ENCODE results near the gene LYPD6B. TPM values are rescaled to one million over a fixed set of nuclear protein-coding genes. Genes with fewer than 3 reads are reported as not detected.
A peak's percentile ranks its signal among the peaks of the same experiment; 100 is the strongest.

The LYPD6B gene
- total and polyA plus RNA-seq, 5 experiments from 2014 or later = not detected

DNA sequence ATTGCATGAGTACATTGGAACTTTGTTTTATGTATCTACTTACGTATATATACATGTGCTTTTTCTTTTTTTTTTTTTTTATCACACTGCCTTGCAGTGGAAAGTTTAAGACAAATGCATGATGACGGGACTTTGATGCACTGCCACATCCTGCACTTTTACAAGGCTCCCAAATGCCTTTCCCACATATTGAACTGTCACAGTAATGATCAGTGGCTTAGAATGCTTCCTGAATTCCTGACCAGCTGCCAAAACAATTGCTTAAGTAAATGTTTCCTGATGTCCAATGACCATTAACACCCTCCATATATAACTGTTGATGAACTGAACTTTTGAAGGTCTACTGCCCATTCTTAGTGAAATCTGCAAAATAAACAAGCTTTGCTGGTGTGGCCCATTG is 60.2 kb downstream of the LYPD6B start:
- H3K27ac Mint-ChIP-seq = no peak overlapping the region
- no peaks in the 10 kb centered on the region for H3K36me3 Mint-ChIP-seq
- peaks cover 10 to 14% (median 12%) of the 10 kb centered on the region in 5 donors for H3K27me3 Mint-ChIP-seq
- peaks cover 0 to 3% (median 0%) of the 10 kb centered on the region in 9 donors for H3K9me3 Mint-ChIP-seq
- DNase-seq (no peak), ATAC-seq (no peak)
- H3K4me3 Mint-ChIP-seq = no peak overlapping the region
- peaks cover 0 to 2% (median 0%) of the 10 kb centered on the region in 4 donors for H3K4me1 Mint-ChIP-seq
- POLR2A ChIA-PET = no interaction called here

DNA sequence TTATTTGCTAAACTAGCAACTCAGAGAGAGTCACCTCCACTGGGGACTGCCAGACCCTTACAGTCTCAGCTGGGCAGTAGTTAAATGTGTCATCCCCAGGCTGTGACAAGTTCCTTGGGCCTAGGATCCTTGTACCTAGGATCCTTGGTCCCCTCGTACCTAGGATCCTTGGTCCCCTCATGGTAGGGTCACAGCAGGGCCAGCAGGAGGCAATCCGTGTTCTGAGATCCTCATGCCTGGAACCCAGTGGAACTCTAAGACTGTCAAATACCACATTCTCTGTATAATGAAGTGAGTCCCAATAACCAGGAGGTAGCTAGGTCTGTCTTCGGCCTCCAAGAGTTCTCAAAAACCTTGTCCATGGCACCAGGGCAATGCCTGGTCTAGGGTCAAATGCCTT is 60.8 kb downstream of the LYPD6B start:
- H3K27ac Mint-ChIP-seq = no peak overlapping the region
- POLR2A ChIA-PET = no interaction called here
- H3K36me3 Mint-ChIP-seq = no peaks in the 10 kb centered on the region
- DNase-seq (no peak), ATAC-seq (no peak)
- H3K4me3 Mint-ChIP-seq = no peak overlapping the region
- H3K4me1 Mint-ChIP-seq = peaks cover 0 to 2% (median 0%) of the 10 kb centered on the region in 4 donors
- H3K9me3 Mint-ChIP-seq = peaks cover 0 to 3% (median 0%) of the 10 kb centered on the region in 9 donors
- peaks cover 8 to 14% (median 9%) of the 10 kb centered on the region in 5 donors for H3K27me3 Mint-ChIP-seq

DNA sequence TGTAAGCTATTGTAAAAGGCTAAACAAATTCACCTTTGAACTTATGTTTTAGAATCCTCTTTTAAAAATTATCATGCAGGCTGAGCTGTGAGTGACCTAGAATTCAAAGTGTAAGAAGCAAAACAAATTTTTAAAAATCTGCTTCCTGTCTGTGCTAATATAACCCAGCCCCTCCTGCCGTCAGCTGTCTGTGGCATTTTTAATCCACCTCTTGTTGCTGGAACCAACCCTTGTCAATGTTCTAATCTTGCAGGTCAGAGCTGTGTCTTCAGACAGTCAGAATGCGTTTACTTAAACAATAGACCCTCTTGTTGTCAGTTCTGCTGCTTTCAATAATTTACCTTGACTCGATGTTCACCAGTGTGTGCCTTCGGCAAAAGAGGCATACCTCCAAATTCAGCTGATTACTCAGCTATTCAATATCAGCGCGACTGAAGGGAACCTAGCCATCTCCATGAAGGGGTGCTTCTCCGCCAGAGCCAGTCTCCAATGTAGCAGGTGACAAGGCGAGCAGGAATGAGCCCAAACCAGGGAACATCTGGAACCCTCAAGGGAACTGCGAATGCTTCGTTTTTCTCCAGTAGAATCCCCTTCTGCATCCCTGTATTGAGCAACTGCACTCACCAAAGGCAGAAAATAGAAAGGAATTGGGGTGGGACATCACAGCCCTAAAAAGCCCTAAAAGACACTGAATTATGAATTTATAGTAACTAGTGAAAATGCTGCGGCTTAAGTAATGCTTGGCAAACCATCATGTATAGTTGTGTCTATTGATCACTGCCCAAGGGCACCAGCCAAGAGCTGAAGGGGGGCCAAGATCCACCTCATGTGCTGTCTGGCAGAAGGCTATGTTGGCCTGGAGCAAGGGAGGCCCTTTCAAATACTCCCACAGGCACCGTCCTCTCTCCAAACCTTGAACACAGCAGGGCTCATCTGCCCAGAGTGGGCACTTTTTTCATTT is 62.5 kb downstream of the LYPD6B start:
- H3K9me3 Mint-ChIP-seq = peaks cover 0 to 10% (median 2%) of the 10 kb centered on the region in 9 donors
- no peaks in the 10 kb centered on the region for H3K4me1 Mint-ChIP-seq
- DNase-seq (no peak), ATAC-seq (no peak)
- peaks cover 0 to 7% (median 0%) of the 10 kb centered on the region in 3 donors for H3K36me3 Mint-ChIP-seq
- no peak overlapping the region for H3K4me3 Mint-ChIP-seq
- peaks cover 2 to 3% (median 2%) of the 10 kb centered on the region in 5 donors for H3K27me3 Mint-ChIP-seq
- POLR2A ChIA-PET = no interaction called here
- no peak overlapping the region for H3K27ac Mint-ChIP-seq

GRCh38 chr2:149101818-149102217 is 63.3 kb downstream of the LYPD6B start:
- H3K27me3 Mint-ChIP-seq = peaks cover 0 to 2% (median 0%) of the 10 kb centered on the region in 5 donors
- no peak overlapping the region for H3K27ac Mint-ChIP-seq
- POLR2A ChIA-PET = no interaction called here

DNA sequence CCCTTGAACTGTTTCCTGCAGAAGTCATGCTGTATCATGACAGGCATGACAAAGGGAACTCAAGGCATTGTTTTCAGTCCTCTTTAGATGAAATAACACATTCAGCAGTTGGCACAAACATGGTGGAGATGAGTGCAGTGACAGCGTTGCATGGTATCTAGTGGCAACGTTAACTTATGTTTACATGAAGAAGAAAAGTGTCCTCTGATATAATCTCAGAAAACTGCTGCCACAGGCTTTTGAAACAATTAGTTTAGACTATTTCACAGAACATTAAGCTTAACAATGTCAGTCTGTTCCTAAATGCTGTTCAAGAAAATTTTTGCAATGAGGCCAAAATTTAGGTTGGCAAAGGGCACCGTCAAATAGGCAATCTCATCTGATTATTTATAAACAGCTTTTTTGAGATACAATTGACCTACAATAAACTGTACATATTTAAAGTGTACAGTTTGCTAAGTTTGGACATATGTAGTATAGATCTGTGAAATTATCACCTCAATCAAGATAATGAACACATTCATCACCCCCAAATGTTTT is 64.7 kb downstream of the LYPD6B start:
- POLR2A ChIA-PET = no interaction called here
- Mint-ChIP-seq H3K4me1 (no peaks in the 10 kb centered on the region), H3K9me3 (peaks cover 0 to 31% (median 15%) of the 10 kb centered on the region in 9 donors), H3K36me3 (peaks cover 0 to 19% (median 0%) of the 10 kb centered on the region in 3 donors), H3K27ac (no peak overlapping the region), H3K27me3 (peaks cover 0 to 3% (median 0%) of the 10 kb centered on the region in 5 donors), H3K4me3 (no peak overlapping the region)
- DNase-seq = no peak
- ATAC-seq = no peak

More at GRCh38 chr2:149101818-149102217, 63.3 kb downstream of the LYPD6B start:
- ATAC-seq (no peak), DNase-seq (no peak)
- peaks cover 0 to 18% (median 4%) of the 10 kb centered on the region in 9 donors for H3K9me3 Mint-ChIP-seq
- H3K4me3 Mint-ChIP-seq = no peak overlapping the region
- peaks cover 0 to 10% (median 0%) of the 10 kb centered on the region in 3 donors for H3K36me3 Mint-ChIP-seq
- no peaks in the 10 kb centered on the region for H3K4me1 Mint-ChIP-seq

- no peak overlapping the region for H3K4me3 Mint-ChIP-seq
- H3K27ac Mint-ChIP-seq = no peak overlapping the region
- peaks cover 0 to 38% (median 16%) of the 10 kb centered on the region in 9 donors for H3K9me3 Mint-ChIP-seq
- no peak for ATAC-seq
- peaks cover 0 to 5% (median under 1%) of the 10 kb centered on the region in 5 donors for H3K27me3 Mint-ChIP-seq
- no peak for DNase-seq
- H3K36me3 Mint-ChIP-seq = peaks cover 0 to 21% (median 0%) of the 10 kb centered on the region in 3 donors
- POLR2A ChIA-PET = no interaction called here
- no peaks in the 10 kb centered on the region for H3K4me1 Mint-ChIP-seq
Measured at GRCh38 chr2:149104221-149104620, 65.7 kb downstream of the LYPD6B start.

DNA sequence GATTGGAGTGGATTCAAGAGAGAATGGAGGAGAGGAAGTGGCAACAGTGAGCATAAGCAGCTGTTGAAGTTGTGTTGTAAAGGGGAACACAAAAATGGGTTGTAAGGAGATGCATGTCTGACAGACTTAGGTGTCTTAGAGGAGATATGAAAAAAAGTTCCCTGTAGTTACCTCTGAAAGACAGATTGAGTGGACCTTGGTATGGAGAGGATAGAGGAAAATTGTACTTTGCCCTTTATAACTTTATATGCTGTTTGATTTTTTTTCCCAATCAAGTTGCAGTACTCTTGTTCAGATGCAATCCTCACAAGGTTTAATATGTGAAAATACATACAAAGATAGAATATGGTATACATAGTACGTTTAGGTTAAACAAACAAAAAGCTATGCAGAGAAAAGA is 73.6 kb downstream of the LYPD6B start:
- no peak for DNase-seq
- POLR2A ChIA-PET = no interaction called here
- ATAC-seq = no peak
- H3K4me1 Mint-ChIP-seq = peaks cover 0 to 2% (median 0%) of the 10 kb centered on the region in 4 donors
- H3K27ac Mint-ChIP-seq = no peak overlapping the region
- peaks cover 0 to 10% (median 0%) of the 10 kb centered on the region in 3 donors for H3K36me3 Mint-ChIP-seq
- H3K27me3 Mint-ChIP-seq = peaks cover 0 to 9% (median 6%) of the 10 kb centered on the region in 5 donors
- peaks cover 0 to 29% (median 11%) of the 10 kb centered on the region in 9 donors for H3K9me3 Mint-ChIP-seq
- H3K4me3 Mint-ChIP-seq = no peak overlapping the region

- H3K4me3 Mint-ChIP-seq = no peak overlapping the region
- POLR2A ChIA-PET = no interaction called here
- peaks cover 0 to 2% (median 0%) of the 10 kb centered on the region in 4 donors for H3K4me1 Mint-ChIP-seq
- peaks cover 0 to 23% (median 5%) of the 10 kb centered on the region in 9 donors for H3K9me3 Mint-ChIP-seq
- no peak for ATAC-seq
- no peak overlapping the region for H3K27ac Mint-ChIP-seq
- H3K36me3 Mint-ChIP-seq = peaks cover 0 to 6% (median 0%) of the 10 kb centered on the region in 3 donors
- DNase-seq = no peak
- peaks cover 0 to 12% (median 6%) of the 10 kb centered on the region in 5 donors for H3K27me3 Mint-ChIP-seq
Measured at GRCh38 chr2:149112713-149113112, 74.2 kb downstream of the LYPD6B start.

- no peak for ATAC-seq
- Mint-ChIP-seq H3K4me3 (no peak overlapping the region), H3K27ac (no peak overlapping the region), H3K4me1 (peaks cover 0 to 2% (median 0%) of the 10 kb centered on the region in 4 donors), H3K9me3 (peaks cover 0 to 14% (median 2%) of the 10 kb centered on the region in 9 donors), H3K27me3 (peaks cover 0 to 13% (median 6%) of the 10 kb centered on the region in 5 donors), H3K36me3 (no peaks in the 10 kb centered on the region)
- no peak for DNase-seq
- POLR2A ChIA-PET = no interaction called here
Measured at GRCh38 chr2:149115781-149116180, 77.3 kb downstream of the LYPD6B start.

DNA sequence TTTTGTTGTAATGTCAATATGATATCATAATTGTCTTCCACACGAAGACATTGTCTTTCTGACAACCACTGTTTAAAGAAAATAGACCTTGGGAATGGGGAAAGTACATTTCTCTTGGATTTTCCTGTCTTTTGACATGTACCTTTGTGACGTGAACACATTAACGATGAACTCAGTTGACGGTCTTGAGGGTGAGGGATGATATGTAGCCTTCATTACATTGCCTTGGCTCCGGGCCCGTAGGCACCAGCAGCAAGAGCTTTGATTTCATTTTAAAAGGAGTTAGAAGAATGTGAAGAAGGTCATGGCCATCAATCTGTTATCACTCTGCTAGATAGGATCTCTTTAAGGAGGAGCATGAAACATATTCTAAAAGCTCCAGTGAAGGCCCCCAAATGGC is 80.9 kb downstream of the LYPD6B start:
- no peaks in the 10 kb centered on the region for H3K36me3 Mint-ChIP-seq
- DNase-seq = no peak
- H3K27me3 Mint-ChIP-seq = peaks cover 4 to 15% (median 12%) of the 10 kb centered on the region in 5 donors
- H3K4me1 Mint-ChIP-seq = no peaks in the 10 kb centered on the region
- H3K27ac Mint-ChIP-seq = peak overlapping the region in 1 of 10 donors; percentile 40
- H3K9me3 Mint-ChIP-seq = peaks cover 0 to 14% (median 2%) of the 10 kb centered on the region in 9 donors
- POLR2A ChIA-PET = no interaction called here
- H3K4me3 Mint-ChIP-seq = no peak overlapping the region
- no peak for ATAC-seq

GRCh38 chr2:149122516-149122915 is 84.0 kb downstream of the LYPD6B start:
- DNase-seq (no peak), ATAC-seq (no peak)
- Mint-ChIP-seq H3K4me3 (no peak overlapping the region), H3K4me1 (no peaks in the 10 kb centered on the region), H3K27ac (no peak overlapping the region), H3K36me3 (no peaks in the 10 kb centered on the region), H3K9me3 (no peaks in the 10 kb centered on the region), H3K27me3 (peaks cover 9 to 30% (median 15%) of the 10 kb centered on the region in 5 donors)
- POLR2A ChIA-PET = no interaction called here

DNA sequence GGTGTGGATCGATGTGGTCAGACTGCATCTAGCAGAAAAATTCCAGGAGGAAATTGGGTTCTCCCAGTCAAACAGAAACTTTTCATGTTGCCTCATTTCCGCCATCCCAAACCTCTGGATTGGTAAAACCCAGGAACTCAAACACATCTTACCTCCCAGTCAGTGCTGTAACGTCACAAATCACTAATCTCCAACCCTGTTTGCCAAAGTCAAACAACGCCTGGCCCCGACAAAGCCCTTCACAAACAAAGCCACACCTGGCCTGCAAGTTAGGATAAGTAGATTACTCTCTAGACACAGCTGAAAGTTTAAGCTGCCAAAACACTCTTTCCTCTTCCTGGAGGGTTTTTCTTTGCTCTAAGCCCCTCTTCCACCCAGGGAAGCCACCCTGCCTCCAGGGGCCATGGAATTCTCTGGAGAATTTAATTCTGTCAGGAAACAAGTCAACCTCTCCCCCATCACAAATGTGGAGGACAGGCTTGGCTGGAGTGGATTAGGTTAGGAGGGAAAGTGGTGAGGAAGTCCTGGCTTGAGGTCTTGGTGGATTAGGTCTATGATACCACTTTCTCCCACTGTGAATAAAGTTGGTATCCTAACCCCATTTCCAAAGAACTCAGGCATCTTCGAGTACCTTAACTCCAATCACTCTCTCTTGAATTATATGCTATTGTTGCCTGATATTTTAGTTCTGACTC is 86.7 kb downstream of the LYPD6B start:
- no peak for ATAC-seq
- peaks cover 0 to 14% (median 1%) of the 10 kb centered on the region in 4 donors for H3K4me1 Mint-ChIP-seq
- no peak overlapping the region for H3K27ac Mint-ChIP-seq
- peaks cover 8 to 34% (median 12%) of the 10 kb centered on the region in 5 donors for H3K27me3 Mint-ChIP-seq
- POLR2A ChIA-PET = no interaction called here
- DNase-seq = no peak
- H3K4me3 Mint-ChIP-seq = no peak overlapping the region
- H3K36me3 Mint-ChIP-seq = no peaks in the 10 kb centered on the region
- no peaks in the 10 kb centered on the region for H3K9me3 Mint-ChIP-seq

Measured in naive thymus-derived CD8-positive, alpha-beta T cell (primary cell).